Measurements from ENCODE around the gene RANBP1. TPM values are rescaled to one million over a fixed set of nuclear protein-coding genes. Genes with fewer than 3 reads are reported as not detected.

The RANBP1 gene
- total and polyA plus RNA-seq, 9 of the 15 experiments (the other 6 are each of a cell fraction or from before 2014, with no cell fraction given): 162 to 2,891 (median 1,289) TPM

DNA sequence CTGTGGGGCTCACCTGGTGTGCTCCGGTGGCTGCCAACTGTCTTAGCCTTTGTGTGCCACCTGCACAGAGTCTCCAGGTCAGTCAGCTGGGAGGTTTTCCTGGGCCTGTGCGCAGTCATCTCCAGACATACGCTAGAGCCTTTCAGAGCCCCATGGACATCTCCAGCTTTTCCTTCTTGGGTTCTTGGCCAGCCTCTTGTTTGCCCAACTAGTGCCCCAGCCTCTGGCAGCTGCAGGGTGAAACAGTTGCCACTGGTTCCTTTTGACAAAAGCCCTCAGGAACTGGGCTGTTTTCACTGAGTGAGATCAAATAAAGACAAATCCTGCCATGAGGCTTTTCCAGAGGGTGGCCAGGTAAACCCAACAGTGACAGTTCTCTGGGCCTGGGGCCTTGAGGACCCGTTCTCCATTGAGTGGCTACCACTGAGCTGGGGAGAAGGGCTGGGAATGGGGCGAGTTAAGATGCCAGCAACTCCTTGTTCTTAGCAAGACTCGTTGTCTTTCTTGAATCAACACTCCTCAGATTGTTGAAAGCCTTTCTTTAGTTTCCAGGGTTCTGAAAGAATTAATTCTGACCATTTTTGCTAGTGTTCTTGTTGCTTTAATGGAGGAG is 16.7 kb upstream of the RANBP1 start (continued):
- TF ChIP-seq MED1 (CRISPR knock-in tag; IDR thresholded peaks at IDR 0.05; ENCODE audit: borderline replicate concordance) (peak; percentile 74; the same call in 1 of the 2 replicates), ZNF121 (CRISPR knock-in tag; conservative IDR thresholded peaks at IDR 0.05) (no peak), POLR2AphosphoS5 (IDR thresholded peaks at IDR 0.05; ENCODE audit: control insufficient read depth, insufficient read depth, low read depth, low read length) (0 out of 2 replicates have a peak, but pooled peaks have one; percentile 10), ZNF696 (CRISPR knock-in tag; conservative IDR thresholded peaks at IDR 0.05) (no peak), CEBPB (tag; IDR thresholded peaks at IDR 0.05) (no peak), PHB (CRISPR knock-in tag; IDR thresholded peaks at IDR 0.05) (0 out of 2 replicates have a peak, but pooled peaks have one; percentile 5), SNRNP70 (optimal IDR thresholded peaks at IDR 0.05; ENCODE audit: low read depth, low read length) (no peak), ZNF507 (tag; conservative IDR thresholded peaks at IDR 0.05) (peak; percentile 29), ZC3H4 (CRISPR knock-in tag; IDR thresholded peaks at IDR 0.05; ENCODE audit: borderline replicate concordance) (0 out of 2 replicates have a peak, but pooled peaks have one; percentile 81), TGIF2 (CRISPR knock-in tag; IDR thresholded peaks at IDR 0.05) (peak; percentile 40; the same call in 1 of the 2 replicates), TCFL5 (CRISPR knock-in tag; conservative IDR thresholded peaks at IDR 0.05) (no peak), POLR2G (IDR thresholded peaks at IDR 0.05; ENCODE audit: low read depth, low read length) (no peak), SMARCE1 (IDR thresholded peaks at IDR 0.05) (no peak), ZNF12 (CRISPR knock-in tag; IDR thresholded peaks at IDR 0.05) (peak; percentile 56; the same call in 1 of the 2 replicates), SRSF3 (IDR thresholded peaks at IDR 0.05; ENCODE audit: insufficient read depth, low read length) (0 out of 2 replicates have a peak, but pooled peaks have one; percentile 47)
- TF ChIP-seq, protein P1, sequence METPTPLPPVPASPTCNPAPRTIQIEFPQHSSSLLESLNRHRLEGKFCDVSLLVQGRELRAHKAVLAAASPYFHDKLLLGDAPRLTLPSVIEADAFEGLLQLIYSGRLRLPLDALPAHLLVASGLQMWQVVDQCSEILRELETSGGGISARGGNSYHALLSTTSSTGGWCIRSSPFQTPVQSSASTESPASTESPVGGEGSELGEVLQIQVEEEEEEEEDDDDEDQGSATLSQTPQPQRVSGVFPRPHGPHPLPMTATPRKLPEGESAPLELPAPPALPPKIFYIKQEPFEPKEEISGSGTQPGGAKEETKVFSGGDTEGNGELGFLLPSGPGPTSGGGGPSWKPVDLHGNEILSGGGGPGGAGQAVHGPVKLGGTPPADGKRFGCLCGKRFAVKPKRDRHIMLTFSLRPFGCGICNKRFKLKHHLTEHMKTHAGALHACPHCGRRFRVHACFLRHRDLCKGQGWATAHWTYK (CRISPR knock-in tag; IDR thresholded peaks at IDR 0.05): no peak
- TF ChIP-seq, protein P2, sequence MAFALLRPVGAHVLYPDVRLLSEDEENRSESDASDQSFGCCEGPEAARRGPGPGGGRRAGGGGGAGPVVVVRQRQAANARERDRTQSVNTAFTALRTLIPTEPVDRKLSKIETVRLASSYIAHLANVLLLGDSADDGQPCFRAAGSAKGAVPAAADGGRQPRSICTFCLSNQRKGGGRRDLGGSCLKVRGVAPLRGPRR (CRISPR knock-in tag; IDR thresholded peaks at IDR 0.05): no peak
- TF ChIP-seq, protein P3, sequence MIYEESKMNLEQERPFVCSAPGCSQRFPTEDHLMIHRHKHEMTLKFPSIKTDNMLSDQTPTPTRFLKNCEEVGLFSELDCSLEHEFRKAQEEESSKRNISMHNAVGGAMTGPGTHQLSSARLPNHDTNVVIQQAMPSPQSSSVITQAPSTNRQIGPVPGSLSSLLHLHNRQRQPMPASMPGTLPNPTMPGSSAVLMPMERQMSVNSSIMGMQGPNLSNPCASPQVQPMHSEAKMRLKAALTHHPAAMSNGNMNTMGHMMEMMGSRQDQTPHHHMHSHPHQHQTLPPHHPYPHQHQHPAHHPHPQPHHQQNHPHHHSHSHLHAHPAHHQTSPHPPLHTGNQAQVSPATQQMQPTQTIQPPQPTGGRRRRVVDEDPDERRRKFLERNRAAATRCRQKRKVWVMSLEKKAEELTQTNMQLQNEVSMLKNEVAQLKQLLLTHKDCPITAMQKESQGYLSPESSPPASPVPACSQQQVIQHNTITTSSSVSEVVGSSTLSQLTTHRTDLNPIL (CRISPR knock-in tag; IDR thresholded peaks at IDR 0.05): no peak
- TF ChIP-seq, protein P4, sequence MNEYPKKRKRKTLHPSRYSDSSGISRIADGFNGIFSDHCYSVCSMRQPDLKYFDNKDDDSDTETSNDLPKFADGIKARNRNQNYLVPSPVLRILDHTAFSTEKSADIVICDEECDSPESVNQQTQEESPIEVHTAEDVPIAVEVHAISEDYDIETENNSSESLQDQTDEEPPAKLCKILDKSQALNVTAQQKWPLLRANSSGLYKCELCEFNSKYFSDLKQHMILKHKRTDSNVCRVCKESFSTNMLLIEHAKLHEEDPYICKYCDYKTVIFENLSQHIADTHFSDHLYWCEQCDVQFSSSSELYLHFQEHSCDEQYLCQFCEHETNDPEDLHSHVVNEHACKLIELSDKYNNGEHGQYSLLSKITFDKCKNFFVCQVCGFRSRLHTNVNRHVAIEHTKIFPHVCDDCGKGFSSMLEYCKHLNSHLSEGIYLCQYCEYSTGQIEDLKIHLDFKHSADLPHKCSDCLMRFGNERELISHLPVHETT (CRISPR knock-in tag; conservative IDR thresholded peaks at IDR 0.05 in 1 of 2, IDR thresholded peaks at IDR 0.05 in 1 of 2): peak in 1 of 2 experiments; percentile 93; a peak in 1 of 4 replicates

Measured in K562 (cell line).